Naive thymus-derived CD4-positive, alpha-beta T cell (primary cell): ENCODE data around the gene CLIC3. TPM values are rescaled to one million over a fixed set of nuclear protein-coding genes. Genes with fewer than 3 reads are reported as not detected.

Experiments used
- ATAC-seq: fragments of 150-1000 bp; cut with Tn5 transposase; 2 replicates; pipeline ENCODE4 v1.10.0; 2021; ENCODE audit warnings: mild to moderate bottlenecking, moderate library complexity
- CTCF ChIA-PET: fragments of 350-600 bp; sonication (Branson Sonifier 250); formaldehyde crosslinking; loops from one replicate; lab custom pipeline; 2021; ENCODE audit warnings: antibody characterized with exemption; lab: Charles Lee
- POLR2A ChIA-PET: fragments of 350-600 bp; sonication (Branson Sonifier 250); formaldehyde crosslinking; loops from one replicate; lab custom pipeline; 2021; ENCODE audit warnings: antibody characterized with exemption, inconsistent platforms; lab: Charles Lee
- DNase-seq, 9 donors: peaks; one replicate each; pipeline versions ENCODE4 v3.0.0 to v3.0.0-alpha.2; 2020 to 2022; ENCODE audit warnings: mixed read lengths in 1 of 9
- H3K27ac ChIP-seq: one replicate; pipeline ENCODE4 v1.7.0; 2013; ENCODE audit warnings: mild to moderate bottlenecking, low read depth, low read length, moderate library complexity
- H3K27me3 ChIP-seq, 2 donors: one replicate each; pipeline ENCODE4 v1.7.0; 2013; ENCODE audit warnings: low read length in 2 of 2, mild to moderate bottlenecking in 2 of 2, moderate library complexity in 2 of 2; ENCODE audit not compliant: control insufficient read depth in 2 of 2, insufficient read depth in 2 of 2
- H3K36me3 ChIP-seq, 3 experiments: 1 replicate in 2 of 3; 2 replicates in 1 of 3; pipeline ENCODE4 v1.7.0; 2013; ENCODE audit warnings: low read length in 3 of 3, mild to moderate bottlenecking in 3 of 3, moderate library complexity in 1 of 3; ENCODE audit not compliant: insufficient read depth in 3 of 3, control insufficient read depth in 2 of 3
- H3K4me1 ChIP-seq, 2 donors: one replicate each; pipeline ENCODE4 v1.7.0; 2013; ENCODE audit warnings: low read length in 2 of 2, mild to moderate bottlenecking in 2 of 2, moderate library complexity in 1 of 2; ENCODE audit not compliant: control insufficient read depth in 2 of 2, insufficient read depth in 2 of 2
- H3K4me3 ChIP-seq: 2 replicates; pipeline ENCODE4 v1.7.0; 2013; ENCODE audit warnings: mild to moderate bottlenecking, low read length
- H3K9me3 ChIP-seq, 3 experiments: 1 replicate in 2 of 3; 2 replicates in 1 of 3; pipeline ENCODE4 v1.7.0; 2013; ENCODE audit warnings: low read length in 3 of 3; ENCODE audit not compliant: control insufficient read depth in 2 of 3
- H3K27ac Mint-ChIP-seq, 9 donors: one replicate each; pipeline ENCODE4 v1.8.0; 2020 to 2022; ENCODE audit warnings: mixed read lengths in 9 of 9, mild to moderate bottlenecking in 8 of 9, moderate library complexity in 5 of 9, inconsistent platforms in 2 of 9
- H3K27me3 Mint-ChIP-seq, 5 donors: one replicate each; pipeline ENCODE4 v1.8.0; 2021 to 2022; ENCODE audit warnings: mixed read lengths in 5 of 5, mild to moderate bottlenecking in 1 of 5
- H3K36me3 Mint-ChIP-seq, 5 donors: one replicate each; pipeline ENCODE4 v1.8.0; 2020 to 2022; ENCODE audit warnings: mixed read lengths in 5 of 5, mild to moderate bottlenecking in 3 of 5, inconsistent platforms in 1 of 5
- H3K4me1 Mint-ChIP-seq, 7 donors: one replicate each; pipeline ENCODE4 v1.8.0; 2020 to 2022; ENCODE audit warnings: mixed read lengths in 7 of 7, mild to moderate bottlenecking in 3 of 7, inconsistent platforms in 1 of 7
- H3K4me3 Mint-ChIP-seq, 10 donors: one replicate each; pipeline ENCODE4 v1.8.0; 2020 to 2022; ENCODE audit warnings: mild to moderate bottlenecking in 10 of 10, mixed read lengths in 10 of 10, moderate library complexity in 6 of 10, inconsistent platforms in 2 of 10
- H3K9me3 Mint-ChIP-seq, 11 donors: one replicate each; pipeline ENCODE4 v1.8.0; 2020 to 2022; ENCODE audit warnings: mixed read lengths in 11 of 11, mild to moderate bottlenecking in 4 of 11, inconsistent platforms in 1 of 11, moderate library complexity in 1 of 11
- intact Hi-C, 2 donors: fragments of 100-400 bp; cut with micrococcal nuclease; formaldehyde crosslinking; loops; one replicate each; pipeline ENCODE4 v1.15.1; 2023
- polyA plus RNA-seq, 2 donors: library from polyadenylated mRNA; unstranded; fragments of 300-500 nt; fragmentation: Illumina TruSeq; gene quantifications; one replicate each; pipeline ENCODE4 v1.2.3, GENCODE V29; 2021
- total RNA-seq, 6 experiments: library from RNA in 5 of 6; stranded (reverse) in 5 of 6; gene quantifications; 1 replicate in 5 of 6; 2 replicates in 1 of 6; pipeline ENCODE4 v1.2.3 and lab custom pipeline; 2021 to 2026

Gene CLIC3
- total and polyA plus RNA-seq, 7 experiments from 2014 or later = 0.31 to 13.0 (median 0.64) TPM; not detected in 1

- no peaks in the 10 kb centered on the region for H3K9me3 Mint-ChIP-seq
- CTCF ChIA-PET = no interaction called here
- peaks cover 0 to 4% (median 0%) of the 10 kb centered on the region in 5 donors for H3K27me3 Mint-ChIP-seq
- Histone ChIP-seq H3K9me3 (no peaks in the 10 kb centered on the region), H3K27me3 (no peaks in the 10 kb centered on the region), H3K4me3 (no peak overlapping the region), H3K36me3 (no peaks in the 10 kb centered on the region), H3K27ac (no peak overlapping the region), H3K4me1 (peaks cover 13 to 23% of the 10 kb centered on the region in 2 donors)
- peaks cover 0 to 23% (median 7%) of the 10 kb centered on the region in 7 donors for H3K4me1 Mint-ChIP-seq
- H3K4me3 Mint-ChIP-seq = no peak overlapping the region
- intact Hi-C loops = no loop called here
- H3K27ac Mint-ChIP-seq = no peak overlapping the region
- no peak for ATAC-seq
- no peak for DNase-seq
- no peaks in the 10 kb centered on the region for H3K36me3 Mint-ChIP-seq
- POLR2A ChIA-PET = no interaction called here
Measured at GRCh38 chr9:136971746-136972145, 24.6 kb downstream of the CLIC3 start.

DNA sequence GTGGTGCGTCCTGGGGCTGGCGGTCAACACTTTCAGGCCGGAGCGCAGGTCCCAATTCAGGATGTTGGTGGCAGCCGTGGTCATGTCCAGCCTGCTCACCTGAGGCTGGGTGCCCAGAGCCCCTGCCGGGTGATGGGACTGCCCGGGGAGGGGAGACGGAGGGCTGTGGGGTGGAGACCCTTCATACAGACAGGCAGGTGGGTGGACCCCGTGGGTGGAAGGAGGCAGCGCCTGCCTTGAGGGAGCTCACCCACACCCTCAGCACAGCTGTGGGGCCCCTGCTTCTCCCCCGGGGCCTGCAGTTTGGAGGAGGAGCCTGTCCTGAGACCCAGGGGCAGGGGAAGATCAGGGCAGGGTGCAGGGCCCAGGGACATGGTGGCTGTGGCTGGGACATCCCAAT lies 26.0 kb downstream of the CLIC3 start:
- no peak for ATAC-seq
- CTCF ChIA-PET = interaction anchor here (0.9 kb wide), 1 partner anchor 195 kb away, joined by 4 read pairs; no protein-coding TSS in a partner anchor
- intact Hi-C loops = no loop called here

DNA sequence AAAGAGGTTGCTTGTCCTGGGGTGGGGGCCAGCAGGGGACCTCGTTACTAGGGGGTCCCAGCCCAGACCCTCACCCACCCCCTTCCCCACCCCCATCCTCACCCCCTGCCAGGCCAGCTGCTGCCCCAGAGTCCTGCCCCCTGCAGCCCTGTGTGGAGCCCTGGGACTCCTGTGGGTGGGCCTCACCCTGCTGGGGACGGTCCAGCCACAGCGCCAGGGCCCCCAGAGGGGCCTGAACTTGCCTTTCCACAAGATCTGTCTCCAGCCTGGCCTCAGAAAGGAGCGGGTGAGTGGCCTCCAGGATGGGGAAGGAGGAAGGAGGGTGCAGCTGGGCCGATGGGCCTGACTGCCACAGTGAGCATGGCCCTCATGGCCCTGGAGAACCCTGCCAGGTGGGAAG lies 26.6 kb downstream of the CLIC3 start:
- intact Hi-C loops = no loop called here
- Histone ChIP-seq H3K9me3 (no peaks in the 10 kb centered on the region), H3K4me1 (peaks cover 12 to 24% of the 10 kb centered on the region in 2 donors), H3K27me3 (no peaks in the 10 kb centered on the region), H3K36me3 (no peaks in the 10 kb centered on the region), H3K27ac (no peak overlapping the region), H3K4me3 (no peak overlapping the region)
- CTCF ChIA-PET = no interaction called here
- POLR2A ChIA-PET = no interaction called here
- Mint-ChIP-seq H3K27me3 (peaks cover 0 to 4% (median 0%) of the 10 kb centered on the region in 5 donors), H3K27ac (no peak overlapping the region), H3K9me3 (no peaks in the 10 kb centered on the region), H3K4me3 (no peak overlapping the region), H3K36me3 (no peaks in the 10 kb centered on the region), H3K4me1 (peaks cover 0 to 18% (median 13%) of the 10 kb centered on the region in 7 donors)
- ATAC-seq (no peak), DNase-seq (no peak)

More for the DNA sequence above, 26.0 kb downstream of the CLIC3 start:
- Mint-ChIP-seq H3K4me3 (no peak overlapping the region), H3K9me3 (no peaks in the 10 kb centered on the region), H3K27me3 (peaks cover 0 to 6% (median 0%) of the 10 kb centered on the region in 5 donors), H3K27ac (no peak overlapping the region), H3K36me3 (no peaks in the 10 kb centered on the region), H3K4me1 (peaks cover 0 to 22% (median 14%) of the 10 kb centered on the region in 7 donors)
- H3K27ac ChIP-seq = no peak overlapping the region
- H3K27me3 ChIP-seq = no peaks in the 10 kb centered on the region
- no peaks in the 10 kb centered on the region for H3K36me3 ChIP-seq
- POLR2A ChIA-PET = interaction anchor here (0.5 kb wide), 1 partner anchor 18 kb away, joined by 3 read pairs; no protein-coding TSS in a partner anchor
- no peak overlapping the region for H3K4me3 ChIP-seq
- DNase-seq = no peak
- no peaks in the 10 kb centered on the region for H3K9me3 ChIP-seq
- peaks cover 15 to 26% of the 10 kb centered on the region in 2 donors for H3K4me1 ChIP-seq

DNA sequence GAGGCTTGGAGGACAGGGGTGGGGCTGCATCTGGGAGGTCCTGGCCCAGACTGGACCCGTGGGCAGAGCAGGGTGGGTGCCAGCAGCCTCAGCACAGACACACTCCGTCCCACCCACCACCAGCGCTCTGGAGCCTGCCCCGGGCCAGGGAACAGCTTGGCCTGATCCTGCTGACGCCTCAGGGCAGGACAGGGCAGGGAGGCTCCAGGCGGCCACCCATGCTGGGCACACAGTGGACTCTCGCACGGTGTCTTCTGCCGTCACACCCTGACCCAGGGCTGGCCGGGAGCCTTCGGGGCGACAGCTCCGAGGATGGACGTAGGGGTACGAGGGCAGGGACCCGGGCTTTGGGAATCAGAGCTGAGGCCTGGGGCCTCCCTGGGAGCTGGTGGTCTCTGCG lies 27.2 kb downstream of the CLIC3 start:
- Histone ChIP-seq H3K27me3 (no peaks in the 10 kb centered on the region), H3K9me3 (no peaks in the 10 kb centered on the region), H3K4me3 (no peak overlapping the region), H3K27ac (no peak overlapping the region), H3K4me1 (peaks cover 12 to 24% of the 10 kb centered on the region in 2 donors), H3K36me3 (no peaks in the 10 kb centered on the region)
- no peaks in the 10 kb centered on the region for H3K9me3 Mint-ChIP-seq
- peaks cover 0 to 6% (median 0%) of the 10 kb centered on the region in 5 donors for H3K27me3 Mint-ChIP-seq
- no peak for DNase-seq
- ChIA-PET POLR2A (no interaction called here), CTCF (no interaction called here)
- H3K4me1 Mint-ChIP-seq = peaks cover 0 to 22% (median 15%) of the 10 kb centered on the region in 7 donors
- no peak for ATAC-seq
- intact Hi-C loops = no loop called here
- H3K4me3 Mint-ChIP-seq = no peak overlapping the region
- no peaks in the 10 kb centered on the region for H3K36me3 Mint-ChIP-seq
- no peak overlapping the region for H3K27ac Mint-ChIP-seq

GRCh38 chr9:136968333-136969127 lies 27.8 kb downstream of the CLIC3 start:
- intact Hi-C loops = no loop called here

GRCh38 chr9:136965771-136966484 lies 30.4 kb downstream of the CLIC3 start:
- ATAC-seq (peak; percentile 36), DNase-seq (no peak)
- Histone ChIP-seq H3K4me3 (peak overlapping the region; percentile 40), H3K36me3 (no peaks in the 10 kb centered on the region), H3K9me3 (no peaks in the 10 kb centered on the region), H3K27me3 (no peaks in the 10 kb centered on the region), H3K4me1 (peaks cover 12 to 44% of the 10 kb centered on the region in 2 donors), H3K27ac (no peak overlapping the region)
- no peaks in the 10 kb centered on the region for H3K36me3 Mint-ChIP-seq
- peaks cover 0 to 6% (median 0%) of the 10 kb centered on the region in 5 donors for H3K27me3 Mint-ChIP-seq
- peak overlapping the region; percentile 21 to 84 (median 71) for H3K4me3 Mint-ChIP-seq
- CTCF ChIA-PET = no interaction called here
- H3K4me1 Mint-ChIP-seq = peaks cover 0 to 30% (median 16%) of the 10 kb centered on the region in 7 donors
- no peaks in the 10 kb centered on the region for H3K9me3 Mint-ChIP-seq
- POLR2A ChIA-PET = interaction anchor here (1.2 kb wide), 1 partner anchor 27 kb away, joined by 3 read pairs; no protein-coding TSS in a partner anchor
- H3K27ac Mint-ChIP-seq = peak overlapping the region in 6 of 9 donors; percentile 8 to 89 (median 54)
- intact Hi-C loops = no loop called here

More at GRCh38 chr9:136968333-136969127, 27.8 kb downstream of the CLIC3 start:
- ATAC-seq = no peak
- ChIA-PET CTCF (no interaction called here), POLR2A (no interaction called here)
- Mint-ChIP-seq H3K27ac (no peak overlapping the region), H3K9me3 (no peaks in the 10 kb centered on the region), H3K4me3 (no peak overlapping the region), H3K36me3 (no peaks in the 10 kb centered on the region), H3K4me1 (peaks cover 0 to 22% (median 15%) of the 10 kb centered on the region in 7 donors), H3K27me3 (peaks cover 0 to 6% (median 0%) of the 10 kb centered on the region in 5 donors)
- Histone ChIP-seq H3K27ac (no peak overlapping the region), H3K4me1 (peaks cover 12 to 24% of the 10 kb centered on the region in 2 donors), H3K27me3 (no peaks in the 10 kb centered on the region), H3K4me3 (no peak overlapping the region), H3K36me3 (no peaks in the 10 kb centered on the region), H3K9me3 (no peaks in the 10 kb centered on the region)
- no peak for DNase-seq
